OCI-LY1 (cell line): Measurements from ENCODE around the gene FAM124A.

Source experiments
- H2AFZ ChIP-seq: fragments of 200-600 bp; sonication (generic), shearing (Covaris generic); 2 replicates; pipeline ENCODE4 v1.6.0; 2014; ENCODE audit warnings: antibody characterized with exemption, mild to moderate bottlenecking, low read length
- H3F3A ChIP-seq: fragments of 200-600 bp; sonication (generic), shearing (Covaris generic); 2 replicates; pipeline ENCODE4 v1.6.0; 2014; ENCODE audit warnings: mild to moderate bottlenecking, antibody characterized with exemption, low read length, moderate library complexity; ENCODE audit not compliant: insufficient read depth
- H3K27ac ChIP-seq: fragments of 200-600 bp; sonication (generic); 2 replicates; pipeline ENCODE4 v1.5.1; 2014; ENCODE audit warnings: low read length, mixed run types, mild to moderate bottlenecking, low read depth; ENCODE audit not compliant: poor library complexity, severe bottlenecking
- H3K27me3 ChIP-seq: fragments of 200-600 bp; sonication (generic); 2 replicates; pipeline ENCODE4 v1.6.0; 2014; ENCODE audit warnings: antibody characterized with exemption, mild to moderate bottlenecking, low read length, moderate library complexity; ENCODE audit not compliant: insufficient read depth
- H3K36me3 ChIP-seq: fragments of 200-600 bp; sonication (generic); 2 replicates; pipeline ENCODE4 v1.6.1; 2014; ENCODE audit warnings: mild to moderate bottlenecking, antibody characterized with exemption, low read length, moderate library complexity, mixed read lengths; ENCODE audit not compliant: insufficient read depth
- H3K4me1 ChIP-seq: fragments of 200-600 bp; sonication (generic); 2 replicates; pipeline ENCODE4 v1.5.1; 2014; ENCODE audit warnings: mild to moderate bottlenecking, low read length, moderate library complexity; ENCODE audit not compliant: insufficient read depth, severe bottlenecking
- H3K4me2 ChIP-seq: fragments of 200-600 bp; sonication (generic), shearing (Covaris generic); 2 replicates; pipeline ENCODE4 v1.6.1; 2014; ENCODE audit warnings: low read length
- H3K4me3 ChIP-seq: fragments of 200-600 bp; sonication (generic); 2 replicates; pipeline ENCODE4 v1.5.1; 2014; ENCODE audit warnings: low read length, low read depth, mild to moderate bottlenecking, mixed read lengths; ENCODE audit not compliant: poor library complexity, severe bottlenecking
- H3K79me2 ChIP-seq: fragments of 200-600 bp; shearing (Covaris generic); 2 replicates; pipeline ENCODE4 v1.6.1; 2016; ENCODE audit warnings: mixed run types, low read length, mixed read lengths; ENCODE audit not compliant: insufficient read depth
- H3K9ac ChIP-seq: fragments of 200-600 bp; sonication (generic), shearing (Covaris generic); 2 replicates; pipeline ENCODE4 v1.6.1; 2014; ENCODE audit warnings: mild to moderate bottlenecking, low read length, mixed read lengths
- H3K9me2 ChIP-seq: fragments of 200-600 bp; sonication (generic), shearing (Covaris generic); 2 replicates; pipeline ENCODE4 v1.6.1; 2014; ENCODE audit warnings: low read depth, mild to moderate bottlenecking, low read length, mixed read lengths
- H3K9me3 ChIP-seq: fragments of 200-600 bp; shearing (Covaris generic); 2 replicates; pipeline ENCODE4 v1.6.1; 2014; ENCODE audit warnings: low read length, mixed read lengths
- H4K20me1 ChIP-seq: fragments of 200-600 bp; sonication (generic), shearing (Covaris generic); 2 replicates; pipeline ENCODE4 v1.6.0; 2016; ENCODE audit warnings: mild to moderate bottlenecking, low read length; ENCODE audit not compliant: insufficient read depth
- EZH2 ChIP-seq: fragments of 200-600 bp; sonication (generic), shearing (Covaris generic); IDR thresholded peaks from 2 replicates; pipeline ENCODE4 v1.8.0; 2017; ENCODE audit warnings: borderline replicate concordance, mixed run types, mild to moderate bottlenecking, antibody characterized with exemption, low read length, moderate library complexity, mixed read lengths
- TF ChIP-seq, protein P1 (sequence below): fragments of 200-600 bp; sonication (generic), shearing (Covaris generic); IDR thresholded peaks from 2 replicates; pipeline ENCODE4 v1.5.1; 2017; ENCODE audit warnings: mild to moderate bottlenecking, antibody characterized with exemption, low read length, moderate library complexity, mixed read lengths

Gene FAM124A

GRCh38 chr13:51332566-51333361, 110.6 kb downstream of the FAM124A start:
- H3K4me2 ChIP-seq, result no peak overlapping the region
- no peaks in the 10 kb centered on the region for H3K9me2 ChIP-seq
- H3K27me3 ChIP-seq, result no peaks in the 10 kb centered on the region
- no peak overlapping the region for H3K27ac ChIP-seq
- H4K20me1 ChIP-seq, result no peaks in the 10 kb centered on the region
- no peak for TF ChIP-seq EZH2
- TF ChIP-seq, protein P1, sequence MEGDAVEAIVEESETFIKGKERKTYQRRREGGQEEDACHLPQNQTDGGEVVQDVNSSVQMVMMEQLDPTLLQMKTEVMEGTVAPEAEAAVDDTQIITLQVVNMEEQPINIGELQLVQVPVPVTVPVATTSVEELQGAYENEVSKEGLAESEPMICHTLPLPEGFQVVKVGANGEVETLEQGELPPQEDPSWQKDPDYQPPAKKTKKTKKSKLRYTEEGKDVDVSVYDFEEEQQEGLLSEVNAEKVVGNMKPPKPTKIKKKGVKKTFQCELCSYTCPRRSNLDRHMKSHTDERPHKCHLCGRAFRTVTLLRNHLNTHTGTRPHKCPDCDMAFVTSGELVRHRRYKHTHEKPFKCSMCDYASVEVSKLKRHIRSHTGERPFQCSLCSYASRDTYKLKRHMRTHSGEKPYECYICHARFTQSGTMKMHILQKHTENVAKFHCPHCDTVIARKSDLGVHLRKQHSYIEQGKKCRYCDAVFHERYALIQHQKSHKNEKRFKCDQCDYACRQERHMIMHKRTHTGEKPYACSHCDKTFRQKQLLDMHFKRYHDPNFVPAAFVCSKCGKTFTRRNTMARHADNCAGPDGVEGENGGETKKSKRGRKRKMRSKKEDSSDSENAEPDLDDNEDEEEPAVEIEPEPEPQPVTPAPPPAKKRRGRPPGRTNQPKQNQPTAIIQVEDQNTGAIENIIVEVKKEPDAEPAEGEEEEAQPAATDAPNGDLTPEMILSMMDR, result no peak
- no peak overlapping the region for H2AFZ ChIP-seq
- H3K4me1 ChIP-seq, result no peaks in the 10 kb centered on the region
- no peaks in the 10 kb centered on the region for H3K9me3 ChIP-seq
- no peak overlapping the region for H3K9ac ChIP-seq
- H3F3A ChIP-seq, result no peaks in the 10 kb centered on the region
- H3K36me3 ChIP-seq, result no peaks in the 10 kb centered on the region
- no peaks in the 10 kb centered on the region for H3K79me2 ChIP-seq
- no peak overlapping the region for H3K4me3 ChIP-seq

DNA sequence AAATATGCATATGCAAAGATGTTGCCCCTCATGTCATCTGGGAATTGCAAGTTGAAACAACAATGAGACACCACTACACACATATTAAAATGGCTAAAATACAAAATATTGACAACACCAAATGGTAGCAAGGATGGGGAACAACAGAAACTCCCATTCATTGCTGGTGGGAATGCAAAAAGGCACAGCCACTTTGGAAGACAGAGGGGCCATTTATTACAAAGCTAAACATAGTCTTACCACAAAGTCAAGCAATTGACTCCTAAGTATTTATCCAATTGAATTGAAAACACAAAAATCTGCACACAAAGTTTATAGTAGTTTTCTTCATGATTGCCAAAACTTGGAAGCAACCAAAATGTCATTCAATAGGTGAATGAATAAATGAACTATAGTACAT, 111.2 kb downstream of the FAM124A start:
- Histone ChIP-seq H3K4me1 (no peaks in the 10 kb centered on the region), H3F3A (no peaks in the 10 kb centered on the region), H3K4me3 (no peak overlapping the region), H3K9me3 (no peaks in the 10 kb centered on the region), H3K36me3 (no peaks in the 10 kb centered on the region), H3K27ac (no peak overlapping the region), H3K9me2 (no peaks in the 10 kb centered on the region), H3K27me3 (no peaks in the 10 kb centered on the region), H3K4me2 (no peak overlapping the region), H3K9ac (no peak overlapping the region), H4K20me1 (no peaks in the 10 kb centered on the region), H3K79me2 (no peaks in the 10 kb centered on the region), H2AFZ (no peak overlapping the region)
- TF ChIP-seq EZH2, result no peak
- TF ChIP-seq, protein P1, result no peak

DNA sequence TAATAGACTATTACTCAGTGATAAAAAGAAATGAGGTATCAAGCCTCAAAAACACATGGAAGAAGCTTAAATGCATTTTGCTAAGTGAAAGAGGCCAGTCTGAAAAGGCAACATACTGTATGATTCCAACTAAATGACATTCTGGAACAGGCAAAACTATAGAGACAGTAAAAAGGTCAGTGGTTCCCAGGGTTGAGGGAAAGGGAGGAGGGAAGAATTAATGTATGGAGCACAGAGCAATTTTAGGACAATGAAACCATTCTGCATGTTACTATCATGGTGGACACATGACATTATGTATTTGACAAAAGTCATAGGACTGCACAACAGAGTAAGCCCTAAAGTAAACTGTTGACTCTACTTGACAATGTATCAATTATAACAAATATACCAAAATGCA, 111.6 kb downstream of the FAM124A start:
- TF ChIP-seq EZH2, result no peak
- TF ChIP-seq, protein P1, result no peak
- Histone ChIP-seq H3K27ac (no peak overlapping the region), H4K20me1 (no peaks in the 10 kb centered on the region), H3K9ac (no peak overlapping the region), H3K27me3 (no peaks in the 10 kb centered on the region), H2AFZ (no peak overlapping the region), H3K4me1 (no peaks in the 10 kb centered on the region), H3K79me2 (no peaks in the 10 kb centered on the region), H3K9me3 (no peaks in the 10 kb centered on the region), H3K9me2 (no peaks in the 10 kb centered on the region), H3F3A (no peaks in the 10 kb centered on the region), H3K4me3 (no peak overlapping the region), H3K36me3 (no peaks in the 10 kb centered on the region), H3K4me2 (no peak overlapping the region)
